HepG2 (cell line): ENCODE measurements around the gene STPG2. TPM values are rescaled to one million over a fixed set of nuclear protein-coding genes. Genes with fewer than 3 reads are reported as not detected.

Experiments used
- ATAC-seq: fragments of 200-7000 bp; cut with Tn5 transposase; 3 replicates; pipeline ENCODE4 v1.9.1; 2020; ENCODE audit warnings: mild to moderate bottlenecking, moderate library complexity
- BruUV-seq: library from RNA; stranded (reverse); fragments of 400-500 nt; replicated peaks from 2 replicates; lab custom pipeline; 2021; lab: Mats Ljungman, UMichigan
- CTCF ChIA-PET: fragments of 300-600 bp; formaldehyde crosslinking; extraction: SDS; loops from one replicate; lab custom pipeline; 2021; ENCODE audit warnings: low total read pairs, inconsistent platforms, low intra/inter-chr PET ratio; lab: Yijun Ruan, JAX
- POLR2A ChIA-PET: fragments of 350-600 bp; sonication (Branson Sonifier 250); formaldehyde crosslinking; loops from one replicate; lab custom pipeline; 2020; ENCODE audit warnings: antibody characterized with exemption, inconsistent platforms; lab: Yijun Ruan, JAX
- DNase-seq: peaks from one replicate; pipeline ENCODE4 v3.0.0-alpha.2; 2015; ENCODE audit warnings: low spot score
- FAIRE-seq: peaks from 3 replicates; lab custom pipeline; 2011; peaks lifted over from hg19 to GRCh38; lab: Jason Lieb, UNC
- H2AFZ ChIP-seq: one replicate; pipeline ENCODE4 v1.6.1; 2011; ENCODE audit warnings: low read length, inconsistent platforms
- H3K27ac ChIP-seq: fragments of 300-600 bp; 3 replicates; pipeline ENCODE4 v1.8.0; 2011; ENCODE audit warnings: mixed run types, mild to moderate bottlenecking, mixed read lengths, low read length, inconsistent platforms; ENCODE audit not compliant: insufficient read depth; ENCODE audit errors: extremely low read length
- H3K27me3 ChIP-seq, 2 experiments: fragments of 200-600 bp in 1 of 2; 2 replicates in 1 of 2; 3 replicates in 1 of 2; pipeline versions ENCODE4 v1.6.0 to v1.8.0; 2011; ENCODE audit warnings: low read length in 2 of 2, mild to moderate bottlenecking in 2 of 2, moderate library complexity in 2 of 2, inconsistent platforms in 1 of 2; ENCODE audit not compliant: insufficient read depth in 2 of 2, control insufficient read depth in 1 of 2
- H3K36me3 ChIP-seq, 2 experiments: fragments of 200-600 bp in 1 of 2; replicated peaks in 1 of 2; 2 replicates in 1 of 2; 3 replicates in 1 of 2; pipeline versions ENCODE4 v1.5.1 to v1.8.0; 2011; ENCODE audit warnings: low read length in 2 of 2, inconsistent platforms in 1 of 2; ENCODE audit not compliant: insufficient read depth in 2 of 2, control insufficient read depth in 1 of 2
- H3K4me1 ChIP-seq: 2 replicates; pipeline ENCODE4 v1.5.1; 2012; ENCODE audit warnings: low read length, inconsistent platforms; ENCODE audit not compliant: insufficient read depth
- H3K4me2 ChIP-seq: 2 replicates; pipeline ENCODE4 v1.6.0; 2011; ENCODE audit warnings: low read depth, low read length, inconsistent platforms
- H3K4me3 ChIP-seq, 3 experiments: fragments of 200-600 bp in 1 of 3; sonication (generic), shearing (Covaris generic) in 1 of 3; replicated peaks in 1 of 3; 2 replicates each; pipeline ENCODE4 v1.5.1; 2011 to 2016; ENCODE audit warnings: low read length in 3 of 3, inconsistent platforms in 2 of 3, low read depth in 2 of 3, mild to moderate bottlenecking in 2 of 3, control low read depth in 1 of 3, mixed read lengths in 1 of 3; ENCODE audit not compliant: insufficient read depth in 1 of 3
- H3K79me2 ChIP-seq: one replicate; pipeline ENCODE4 v1.6.1; 2011; ENCODE audit warnings: low read length, inconsistent platforms; ENCODE audit not compliant: insufficient read depth
- H3K9ac ChIP-seq: 2 replicates; pipeline ENCODE4 v1.6.0; 2011; ENCODE audit warnings: mild to moderate bottlenecking, low read depth, low read length, inconsistent platforms; ENCODE audit not compliant: insufficient read depth
- H3K9me3 ChIP-seq: 2 replicates; pipeline ENCODE4 v1.5.1; 2012; ENCODE audit warnings: mild to moderate bottlenecking, low read length
- H4K20me1 ChIP-seq: 2 replicates; pipeline ENCODE4 v1.6.0; 2011; ENCODE audit warnings: inconsistent platforms, mild to moderate bottlenecking, low read length, moderate library complexity; ENCODE audit not compliant: insufficient read depth
- EHMT2 ChIP-seq: fragments of 200-600 bp; sonication (generic); IDR thresholded peaks from 2 replicates; pipeline ENCODE4 v1.7.0; 2017; ENCODE audit warnings: antibody characterized with exemption, low read depth, low read length, borderline replicate concordance
- HNF4G ChIP-seq, 2 experiments: sonication (generic) in 1 of 2; formaldehyde crosslinking in 1 of 2; IDR thresholded peaks; 2 replicates each; pipeline versions ENCODE4 v1.4.0 to v1.6.1; 2011 to 2020; ENCODE audit warnings: borderline replicate concordance in 2 of 2, low read depth in 2 of 2, mild to moderate bottlenecking in 2 of 2, low read length in 1 of 2, missing genetic modification reagents in 1 of 2, moderate library complexity in 1 of 2
- MAFF ChIP-seq: IDR thresholded peaks from 2 replicates; pipeline ENCODE4 v1.6.1; 2011; ENCODE audit warnings: low read depth, low read length, improper control_type of control experiment
- POLR2AphosphoS2 ChIP-seq: IDR thresholded peaks from 2 replicates; pipeline ENCODE4 v1.6.1; 2011; ENCODE audit warnings: low read depth, low read length, improper control_type of control experiment
- RAD21 ChIP-seq: fragments of 450-650 bp; formaldehyde crosslinking; IDR thresholded peaks from 2 replicates; pipeline ENCODE4 v1.5.0; 2020; ENCODE audit warnings: mild to moderate bottlenecking
- RAD51 ChIP-seq: fragments of 450-650 bp; IDR thresholded peaks from 2 replicates; pipeline ENCODE4 v1.6.1; 2016; ENCODE audit warnings: borderline replicate concordance
- SCMH1 ChIP-seq: sonication (generic); formaldehyde crosslinking; IDR thresholded peaks from 2 replicates; pipeline ENCODE4 v1.9.0; 2021; ENCODE audit warnings: missing genetic modification reagents, mild to moderate bottlenecking, borderline replicate concordance
- XRCC5 ChIP-seq: fragments of 200-400 bp; formaldehyde crosslinking; optimal IDR thresholded peaks from 2 replicates; pipeline ENCODE3; 2017; ENCODE audit warnings: mild to moderate bottlenecking, low read length
- ZNF256 ChIP-seq: sonication (generic); formaldehyde crosslinking; conservative IDR thresholded peaks from 2 replicates; pipeline ENCODE4 v1.4.0; 2020; ENCODE audit warnings: missing genetic modification reagents
- ZNF644 ChIP-seq: IDR thresholded peaks from 2 replicates; pipeline ENCODE4 v1.6.1; 2016; ENCODE audit warnings: low read depth
- in situ Hi-C: cut with HindIII; loops from 2 replicates; pipeline ENCODE4 v1.10.0; 2017; ENCODE audit warnings: low pct_unique_long_range_greater_than_20kb; ENCODE audit not compliant: extremely low pct_ligation_motif_present
- intact Hi-C: fragments of 100-400 bp; cut with micrococcal nuclease; formaldehyde crosslinking; loops from one replicate; pipeline ENCODE4 v1.10.0; 2022; ENCODE audit not compliant: unreplicated experiment
- polyA plus RNA-seq, 8 experiments: library from polyadenylated mRNA; depleted of rRNA in 3 of 8; stranded (reverse) in 7 of 8; unstranded in 1 of 8; fragments of >200 nt; fragmentation: Illumina TruSeq in 4 of 8; extraction: Trizol in 4 of 8; gene quantifications; 2 replicates each; pipeline versions ENCODE4 v1.2.1 to v1.2.3, GENCODE V29; 2011 to 2016; ENCODE audit warnings: low read depth in 4 of 8, missing spikeins in 1 of 8, mixed read lengths in 1 of 8; ENCODE audit not compliant: insufficient read depth in 1 of 8
- total RNA-seq, 5 experiments: library from RNA; depleted of rRNA; stranded (reverse); fragments of >200 nt; fragmentation: Illumina TruSeq; extraction: Trizol; gene quantifications; 2 replicates each; pipeline ENCODE4 v1.2.3, GENCODE V29; 2016; ENCODE audit warnings: low read depth in 1 of 5
- TF ChIP-seq, protein P1 (sequence below), 2 experiments: sonication (generic) in 1 of 2; formaldehyde crosslinking in 1 of 2; IDR thresholded peaks; 2 replicates each; pipeline versions ENCODE4 v1.5.1 to v1.6.1; 2011 to 2020; ENCODE audit warnings: borderline replicate concordance in 1 of 2, low read depth in 1 of 2, low read length in 1 of 2, mild to moderate bottlenecking in 1 of 2, missing genetic modification reagents in 1 of 2, moderate library complexity in 1 of 2
- TF ChIP-seq, protein P2 (sequence below), 2 experiments: fragments of 450-650 bp in 1 of 2; sonication (generic) in 1 of 2; formaldehyde crosslinking; IDR thresholded peaks; 2 replicates each; pipeline versions ENCODE4 v1.5.0 to v1.8.0; 2020 to 2022; ENCODE audit warnings: mild to moderate bottlenecking in 1 of 2, missing genetic modification reagents in 1 of 2
- TF ChIP-seq, protein P3 (sequence below): sonication (generic); formaldehyde crosslinking; IDR thresholded peaks from 2 replicates; pipeline ENCODE4 v1.5.1; 2020; ENCODE audit warnings: missing genetic modification reagents, mild to moderate bottlenecking, borderline replicate concordance

The STPG2 gene
- total and polyA plus RNA-seq, 2 of the 13 experiments (the other 11 are each of a cell fraction or from before 2014, with no cell fraction given), result 0.07 TPM; not detected in 1

DNA sequence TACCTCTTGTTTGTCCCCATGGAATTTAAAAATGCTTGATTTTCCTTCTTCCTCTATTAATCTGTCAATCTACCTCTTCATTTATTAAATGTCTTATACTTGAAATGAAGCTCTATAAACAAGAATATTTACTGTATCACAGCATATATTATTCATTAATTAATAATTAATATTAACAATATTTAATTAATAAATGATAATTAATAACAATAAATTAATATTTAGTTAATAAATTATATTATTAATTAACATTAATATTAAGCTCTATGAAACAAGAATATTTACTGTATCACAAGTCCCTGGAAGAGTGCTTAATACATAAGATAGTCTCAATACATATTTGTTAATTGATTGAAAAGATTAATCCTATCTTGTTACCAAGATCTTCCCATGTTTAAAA, 306.6 kb downstream of the STPG2 start:
- Histone ChIP-seq H3K4me3 (no peak overlapping the region), H3K9ac (no peak overlapping the region), H4K20me1 (no peaks in the 10 kb centered on the region), H3K9me3 (peaks cover 27% of the 10 kb centered on the region), H3K27ac (no peak overlapping the region), H2AFZ (no peak overlapping the region), H3K4me1 (no peaks in the 10 kb centered on the region), H3K36me3 (no peaks in the 10 kb centered on the region), H3K79me2 (no peaks in the 10 kb centered on the region), H3K27me3 (no peaks in the 10 kb centered on the region), H3K4me2 (no peak overlapping the region)
- intact Hi-C loops, result no loop called here
- DNase-seq, result no peak
- ChIA-PET POLR2A (no interaction called here), CTCF (no interaction called here)
- no peak for FAIRE-seq
- in situ Hi-C loops, result no loop called here
- ATAC-seq, result no peak
- no TSS peak for BruUV-seq
- TF ChIP-seq MAFF (no peak), ZNF644 (CRISPR knock-in tag) (no peak), EHMT2 (no peak), RAD51 (no peak), SCMH1 (CRISPR knock-in tag) (no peak), POLR2AphosphoS2 (no peak), ZNF256 (CRISPR knock-in tag) (no peak), RAD21 (CRISPR knock-in tag) (no peak), HNF4G (IDR thresholded peaks at IDR 0.05; ENCODE audit: borderline replicate concordance, low read depth, low read length) (no peak), HNF4G (CRISPR knock-in tag; IDR thresholded peaks at IDR 0.05; ENCODE audit: borderline replicate concordance, low read depth) (no peak), XRCC5 (no peak)
- TF ChIP-seq, protein P1, sequence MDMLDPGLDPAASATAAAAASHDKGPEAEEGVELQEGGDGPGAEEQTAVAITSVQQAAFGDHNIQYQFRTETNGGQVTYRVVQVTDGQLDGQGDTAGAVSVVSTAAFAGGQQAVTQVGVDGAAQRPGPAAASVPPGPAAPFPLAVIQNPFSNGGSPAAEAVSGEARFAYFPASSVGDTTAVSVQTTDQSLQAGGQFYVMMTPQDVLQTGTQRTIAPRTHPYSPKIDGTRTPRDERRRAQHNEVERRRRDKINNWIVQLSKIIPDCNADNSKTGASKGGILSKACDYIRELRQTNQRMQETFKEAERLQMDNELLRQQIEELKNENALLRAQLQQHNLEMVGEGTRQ (IDR thresholded peaks at IDR 0.05; ENCODE audit: low read depth, low read length), result no peak
- TF ChIP-seq, protein P1 (CRISPR knock-in tag; IDR thresholded peaks at IDR 0.05; ENCODE audit: borderline replicate concordance), result no peak
- TF ChIP-seq, protein P2, sequence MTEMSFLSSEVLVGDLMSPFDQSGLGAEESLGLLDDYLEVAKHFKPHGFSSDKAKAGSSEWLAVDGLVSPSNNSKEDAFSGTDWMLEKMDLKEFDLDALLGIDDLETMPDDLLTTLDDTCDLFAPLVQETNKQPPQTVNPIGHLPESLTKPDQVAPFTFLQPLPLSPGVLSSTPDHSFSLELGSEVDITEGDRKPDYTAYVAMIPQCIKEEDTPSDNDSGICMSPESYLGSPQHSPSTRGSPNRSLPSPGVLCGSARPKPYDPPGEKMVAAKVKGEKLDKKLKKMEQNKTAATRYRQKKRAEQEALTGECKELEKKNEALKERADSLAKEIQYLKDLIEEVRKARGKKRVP (CRISPR knock-in tag; IDR thresholded peaks at IDR 0.05), result no peak
- TF ChIP-seq, protein P3, sequence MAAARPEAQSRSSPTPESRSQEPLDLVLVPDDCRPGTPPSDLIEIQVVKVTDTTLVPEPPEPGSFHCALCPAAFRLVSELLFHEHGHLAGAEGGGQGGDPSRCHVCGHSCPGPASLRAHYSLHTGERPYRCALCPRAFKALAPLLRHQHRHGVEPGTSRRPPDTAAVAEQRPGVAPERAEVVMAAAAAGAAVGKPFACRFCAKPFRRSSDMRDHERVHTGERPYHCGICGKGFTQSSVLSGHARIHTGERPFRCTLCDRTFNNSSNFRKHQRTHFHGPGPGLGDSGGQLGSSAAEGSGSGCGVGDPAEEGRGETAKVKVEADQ (CRISPR knock-in tag), result no peak
